Measurements from ENCODE around the gene ZNF354C.

Gene ZNF354C

GRCh38 chr5:179114756-179115155, 54.6 kb downstream of the ZNF354C start:
- FAIRE-seq: no peak

GRCh38 chr5:179115307-179115706, 55.1 kb downstream of the ZNF354C start:
- no peak for FAIRE-seq

- no peak for FAIRE-seq
These were observed 55.8 kb downstream of the ZNF354C start for GRCh38 chr5:179115845-179116524.

- FAIRE-seq: no peak
These were observed 58.2 kb downstream of the ZNF354C start for GRCh38 chr5:179118338-179118737.

GRCh38 chr5:179118756-179119414, 58.7 kb downstream of the ZNF354C start:
- FAIRE-seq: no peak

- FAIRE-seq: no peak
These were observed 59.4 kb downstream of the ZNF354C start for GRCh38 chr5:179119415-179120170.

GRCh38 chr5:179120421-179120861, 60.3 kb downstream of the ZNF354C start:
- no peak for FAIRE-seq

GRCh38 chr5:179120951-179121666, 60.9 kb downstream of the ZNF354C start:
- no peak for FAIRE-seq

GRCh38 chr5:179121667-179122111, 61.5 kb downstream of the ZNF354C start:
- no peak for FAIRE-seq

- no peak for FAIRE-seq
These were observed 62.4 kb downstream of the ZNF354C start for GRCh38 chr5:179122411-179123108.

GRCh38 chr5:179123109-179123426, 62.9 kb downstream of the ZNF354C start:
- FAIRE-seq: no peak

- no peak for FAIRE-seq
These were observed 63.5 kb downstream of the ZNF354C start for GRCh38 chr5:179123491-179124272.

GRCh38 chr5:179124273-179124852, 64.2 kb downstream of the ZNF354C start:
- no peak for FAIRE-seq

- no peak for FAIRE-seq
These were observed 64.9 kb downstream of the ZNF354C start for GRCh38 chr5:179124853-179125788.

GRCh38 chr5:179125789-179126505, 65.8 kb downstream of the ZNF354C start:
- no peak for FAIRE-seq

- FAIRE-seq: no peak
These were observed 66.4 kb downstream of the ZNF354C start for GRCh38 chr5:179126506-179126991.

- FAIRE-seq: no peak
These were observed 67.2 kb downstream of the ZNF354C start for GRCh38 chr5:179127136-179128040.

- FAIRE-seq: no peak
These were observed 67.8 kb downstream of the ZNF354C start for GRCh38 chr5:179128041-179128365.

All from G401.6 (cell line).